ENCODE data around the gene CDH8.

DNA sequence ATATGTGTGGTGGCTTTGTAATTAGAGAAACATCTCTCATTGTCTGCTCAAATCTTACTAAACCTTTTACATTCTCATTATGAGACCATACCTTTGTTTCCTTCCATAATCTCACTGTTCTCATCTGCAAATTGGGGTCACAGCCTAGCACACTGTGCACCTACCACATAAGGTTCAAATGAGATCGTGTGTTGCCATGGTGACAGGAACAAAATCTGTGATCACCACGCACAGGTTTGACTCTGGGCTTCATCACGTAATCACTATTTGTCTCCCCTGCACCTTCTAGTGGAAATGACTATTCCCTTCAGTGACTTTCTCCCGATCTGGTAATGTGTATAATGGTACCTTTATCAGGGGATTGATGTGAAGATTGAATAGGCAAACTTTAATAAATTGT lies 26.1 kb downstream of the CDH8 start:
- TF ChIP-seq, protein P1, sequence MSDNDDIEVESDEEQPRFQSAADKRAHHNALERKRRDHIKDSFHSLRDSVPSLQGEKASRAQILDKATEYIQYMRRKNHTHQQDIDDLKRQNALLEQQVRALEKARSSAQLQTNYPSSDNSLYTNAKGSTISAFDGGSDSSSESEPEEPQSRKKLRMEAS (IDR thresholded peaks at IDR 0.05): no peak
- no peak for TF ChIP-seq CREB1 (IDR thresholded peaks at IDR 0.05; ENCODE audit: low read depth)

Data from Ishikawa (cell line).